Neural crest cell (in vitro differentiated cells): ENCODE data around the gene INSC. TPM values are rescaled to one million over a fixed set of nuclear protein-coding genes. Genes with fewer than 3 reads are reported as not detected.
A peak's percentile ranks its signal among the peaks of the same experiment; 100 is the strongest.

Experiments used
- DNase-seq: peaks from one replicate; pipeline ENCODE4 v3.0.0; 2021; ENCODE audit warnings: low read depth, mixed read lengths, low spot score
- H3K27ac Mint-ChIP-seq: one replicate; pipeline ENCODE4 v1.8.0; 2021; ENCODE audit warnings: mild to moderate bottlenecking, mixed read lengths; ENCODE audit not compliant: unreplicated experiment
- H3K27me3 Mint-ChIP-seq: 2 replicates; pipeline ENCODE4 v1.8.0; 2021; ENCODE audit warnings: low read depth, mild to moderate bottlenecking, mixed read lengths
- H3K36me3 Mint-ChIP-seq: 2 replicates; pipeline ENCODE4 v1.8.0; 2021; ENCODE audit warnings: low read depth, mild to moderate bottlenecking, mixed read lengths
- H3K4me1 Mint-ChIP-seq: 2 replicates; pipeline ENCODE4 v1.8.0; 2021; ENCODE audit warnings: mixed read lengths
- H3K4me3 Mint-ChIP-seq: one replicate; pipeline ENCODE4 v1.8.0; 2021; ENCODE audit warnings: mild to moderate bottlenecking, mixed read lengths
- H3K9me3 Mint-ChIP-seq: 2 replicates; pipeline ENCODE4 v1.8.0; 2021; ENCODE audit warnings: mixed read lengths
- CTCF ChIP-seq: fragments of 200-600 bp; sonication (generic); conservative IDR thresholded peaks from 2 replicates; pipeline ENCODE4 v1.5.0; 2021; ENCODE audit warnings: antibody characterized with exemption, mild to moderate bottlenecking
- total RNA-seq: library from RNA; stranded (reverse); gene quantifications from 2 replicates; pipeline ENCODE4 v1.2.1, GENCODE V29; 2021

INSC gene
- total RNA-seq, 1 donor from 2014 or later, result 2.6 TPM

GRCh38 chr11:15268598-15268997 lies 153.9 kb downstream of the INSC start:
- H3K36me3 Mint-ChIP-seq, result peaks cover 8% of the 10 kb centered on the region
- H3K27me3 Mint-ChIP-seq, result no peaks in the 10 kb centered on the region

GRCh38 chr11:15275141-15275540 lies 160.4 kb downstream of the INSC start:
- peaks cover 4% of the 10 kb centered on the region for H3K36me3 Mint-ChIP-seq
- no peaks in the 10 kb centered on the region for H3K9me3 Mint-ChIP-seq
- peak; percentile 35 for DNase-seq
- peaks cover 59% of the 10 kb centered on the region for H3K4me1 Mint-ChIP-seq
- peaks cover 4% of the 10 kb centered on the region for H3K27me3 Mint-ChIP-seq
- H3K4me3 Mint-ChIP-seq, result peak overlapping the region; percentile 61
- peak overlapping the region; percentile 99 for H3K27ac Mint-ChIP-seq
- no peak for TF ChIP-seq CTCF

More at GRCh38 chr11:15268598-15268997, 153.9 kb downstream of the INSC start:
- no peak for TF ChIP-seq CTCF
- H3K9me3 Mint-ChIP-seq, result peaks cover 10% of the 10 kb centered on the region
- no peak for DNase-seq
- no peak overlapping the region for H3K4me3 Mint-ChIP-seq
- H3K4me1 Mint-ChIP-seq, result peaks cover 3% of the 10 kb centered on the region
- no peak overlapping the region for H3K27ac Mint-ChIP-seq

- peaks cover 4% of the 10 kb centered on the region for H3K36me3 Mint-ChIP-seq
- H3K4me3 Mint-ChIP-seq, result peak overlapping the region; percentile 61
- peak; percentile 57 for TF ChIP-seq CTCF
- H3K4me1 Mint-ChIP-seq, result peaks cover 59% of the 10 kb centered on the region
- DNase-seq, result peak; percentile 31
- H3K27ac Mint-ChIP-seq, result peak overlapping the region; percentile 91
- no peaks in the 10 kb centered on the region for H3K9me3 Mint-ChIP-seq
- peaks cover 4% of the 10 kb centered on the region for H3K27me3 Mint-ChIP-seq
Measured at GRCh38 chr11:15276621-15277020, 161.9 kb downstream of the INSC start.

- Mint-ChIP-seq H3K27me3 (peaks cover 4% of the 10 kb centered on the region), H3K27ac (no peak overlapping the region), H3K4me3 (no peak overlapping the region), H3K9me3 (no peaks in the 10 kb centered on the region), H3K4me1 (peaks cover 59% of the 10 kb centered on the region), H3K36me3 (peaks cover 4% of the 10 kb centered on the region)
- no peak for DNase-seq
- TF ChIP-seq CTCF, result no peak
Measured at GRCh38 chr11:15278128-15278527, 163.4 kb downstream of the INSC start.

- TF ChIP-seq CTCF, result no peak
- Mint-ChIP-seq H3K4me3 (no peak overlapping the region), H3K27me3 (peaks cover 4% of the 10 kb centered on the region), H3K36me3 (no peaks in the 10 kb centered on the region), H3K4me1 (peaks cover 41% of the 10 kb centered on the region), H3K27ac (no peak overlapping the region), H3K9me3 (no peaks in the 10 kb centered on the region)
- DNase-seq, result no peak
Measured at GRCh38 chr11:15280393-15280792, 165.7 kb downstream of the INSC start.

GRCh38 chr11:15282754-15283153 lies 168.0 kb downstream of the INSC start:
- no peak for DNase-seq
- H3K4me1 Mint-ChIP-seq, result peaks cover 17% of the 10 kb centered on the region
- no peak overlapping the region for H3K27ac Mint-ChIP-seq
- H3K9me3 Mint-ChIP-seq, result peaks cover 3% of the 10 kb centered on the region
- TF ChIP-seq CTCF, result no peak
- no peaks in the 10 kb centered on the region for H3K36me3 Mint-ChIP-seq
- peaks cover 4% of the 10 kb centered on the region for H3K27me3 Mint-ChIP-seq
- H3K4me3 Mint-ChIP-seq, result no peak overlapping the region
